Measurements from ENCODE around the gene PALLD.
"Not testable (repeated sequence)": the region's sequence is repeated elsewhere in the genome, so short reads cannot be mapped to it uniquely, and the experiment has no call there.

PALLD gene

GRCh38 chr4:168677063-168677462, 180.2 kb downstream of the PALLD start:
- DNase-seq (ENCODE audit: low read depth), result no peak

DNA sequence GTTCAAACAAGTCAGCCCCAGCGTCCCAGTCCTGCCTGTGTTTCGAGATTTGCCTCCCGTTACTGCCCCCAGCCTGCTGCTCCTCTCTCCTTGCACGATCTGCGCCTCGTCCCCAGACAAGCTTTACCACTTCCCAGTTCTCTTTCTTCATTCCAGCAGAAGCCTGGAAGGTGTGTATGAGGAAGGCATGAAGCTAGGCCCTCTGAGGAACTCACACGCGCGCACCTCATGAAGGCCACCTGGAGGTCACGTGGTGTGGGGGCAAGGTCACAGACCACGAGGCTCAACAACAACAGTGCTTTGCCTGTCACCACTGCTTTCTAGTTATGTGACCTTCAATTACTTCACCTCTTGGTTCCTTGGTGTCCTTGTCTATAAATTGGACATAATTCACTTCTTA, 181.0 kb downstream of the PALLD start:
- DNase-seq (ENCODE audit: low read depth), result no peak

GRCh38 chr4:168678751-168679366, 182.0 kb downstream of the PALLD start:
- DNase-seq (ENCODE audit: low read depth), result no peak

DNA sequence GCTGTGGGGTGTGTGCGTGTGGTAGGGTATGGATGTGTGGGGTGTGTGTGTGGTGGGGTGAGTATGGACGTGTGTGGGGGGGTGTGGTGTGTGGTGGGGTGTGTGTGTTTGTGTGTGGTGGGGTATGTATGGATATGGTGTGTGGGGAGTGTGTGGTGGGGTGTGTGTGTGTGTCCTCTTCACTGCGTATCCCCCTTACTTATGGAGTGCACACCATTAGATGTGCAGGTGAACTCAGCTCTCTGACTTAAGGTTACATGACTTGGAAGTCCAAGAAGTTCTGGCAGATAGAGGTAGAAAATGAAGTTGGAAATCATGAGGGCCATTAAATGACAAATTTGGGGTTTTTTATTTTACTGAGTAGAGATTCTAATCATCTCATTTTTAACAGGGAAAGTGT, 182.5 kb downstream of the PALLD start:
- no peak for DNase-seq (ENCODE audit: low read depth)

GRCh38 chr4:168679819-168680218, 183.0 kb downstream of the PALLD start:
- DNase-seq (ENCODE audit: low read depth), result no peak

- DNase-seq (ENCODE audit: low read depth), result no peak
Observed at GRCh38 chr4:168682898-168683500, 186.1 kb downstream of the PALLD start.

GRCh38 chr4:168683595-168683994, 186.7 kb downstream of the PALLD start:
- no peak for DNase-seq (ENCODE audit: low read depth)

- DNase-seq (ENCODE audit: low read depth), result no peak
Observed at GRCh38 chr4:168685136-168685809, 188.4 kb downstream of the PALLD start.

- no peak for DNase-seq (ENCODE audit: low read depth)
Observed at GRCh38 chr4:168688584-168688983, 191.7 kb downstream of the PALLD start.

DNA sequence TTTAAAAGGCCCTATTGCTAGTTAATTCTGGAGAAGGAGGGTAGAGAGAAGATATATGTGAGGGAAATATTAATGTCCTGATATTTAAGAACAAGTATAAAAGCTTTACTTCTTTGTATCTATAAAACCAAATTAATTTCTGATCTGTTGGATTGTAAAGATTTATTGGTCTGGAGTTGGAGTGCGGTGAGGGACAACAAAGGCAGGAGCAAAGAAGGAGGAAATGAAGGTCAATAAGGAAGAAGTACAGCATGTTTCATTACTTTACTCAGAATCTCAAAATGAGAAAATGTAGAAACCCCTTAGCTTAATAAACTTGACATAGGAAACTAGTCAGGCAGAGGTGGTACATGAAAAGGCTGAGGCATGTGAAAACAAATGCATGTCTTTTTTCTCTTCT, 192.9 kb downstream of the PALLD start:
- no peak for DNase-seq (ENCODE audit: low read depth)

DNA sequence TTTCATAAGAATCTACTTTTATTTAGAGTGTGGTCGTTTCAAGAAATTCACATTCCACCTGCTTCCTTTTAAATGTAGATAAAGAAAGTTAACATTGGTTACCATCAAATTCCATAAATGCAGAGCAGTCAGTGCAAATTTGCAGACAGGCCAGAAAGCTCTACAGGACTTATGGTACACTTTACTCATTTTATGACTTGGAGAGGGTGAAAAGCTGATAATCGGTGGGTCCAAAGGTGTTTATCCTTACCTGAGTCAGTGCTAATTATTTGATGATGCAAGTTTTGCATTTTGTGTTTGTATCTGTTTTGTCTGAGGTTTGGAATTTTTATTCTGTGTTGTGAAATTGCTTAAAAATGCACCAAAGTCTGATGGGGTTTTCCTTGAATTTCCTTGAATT, 193.3 kb downstream of the PALLD start:
- DNase-seq (ENCODE audit: low read depth), result no peak

GRCh38 chr4:168691631-168692369, 194.9 kb downstream of the PALLD start:
- no peak for DNase-seq (ENCODE audit: low read depth)

DNA sequence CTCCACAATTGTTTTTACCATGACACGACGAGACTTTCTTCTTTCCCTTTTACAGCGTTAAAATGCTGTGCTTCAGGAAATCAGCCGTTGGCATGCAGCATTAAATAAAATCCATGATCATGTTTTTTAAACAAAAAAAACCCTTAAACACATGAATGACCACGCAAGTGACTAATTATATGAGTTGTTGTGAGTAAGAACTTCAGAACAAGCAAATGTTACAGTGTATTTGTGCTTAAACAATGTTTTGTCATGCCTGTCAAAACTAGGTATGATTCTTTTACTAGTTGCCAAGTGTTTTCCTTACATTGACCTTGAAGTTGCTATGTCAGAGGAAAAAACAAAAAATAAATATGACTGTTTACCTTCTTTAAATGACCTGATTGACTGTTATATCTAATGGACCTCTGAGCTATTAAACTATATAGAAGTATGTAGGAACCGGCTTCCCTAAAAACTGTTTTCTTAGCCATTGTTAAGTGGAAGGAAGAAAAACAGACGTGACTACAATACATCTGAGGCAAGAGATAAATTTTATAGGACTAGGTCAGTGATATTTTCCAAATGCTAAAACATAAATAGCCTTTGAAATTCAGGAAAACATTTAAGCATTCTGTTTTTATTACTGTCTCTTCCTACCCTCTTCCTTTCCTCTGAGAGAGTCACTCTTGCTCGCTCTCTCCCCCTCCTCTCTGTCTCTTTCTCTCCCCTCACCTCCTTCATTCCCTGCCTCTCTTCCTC, 197.1 kb downstream of the PALLD start:
- DNase-seq (ENCODE audit: low read depth), result no peak

DNA sequence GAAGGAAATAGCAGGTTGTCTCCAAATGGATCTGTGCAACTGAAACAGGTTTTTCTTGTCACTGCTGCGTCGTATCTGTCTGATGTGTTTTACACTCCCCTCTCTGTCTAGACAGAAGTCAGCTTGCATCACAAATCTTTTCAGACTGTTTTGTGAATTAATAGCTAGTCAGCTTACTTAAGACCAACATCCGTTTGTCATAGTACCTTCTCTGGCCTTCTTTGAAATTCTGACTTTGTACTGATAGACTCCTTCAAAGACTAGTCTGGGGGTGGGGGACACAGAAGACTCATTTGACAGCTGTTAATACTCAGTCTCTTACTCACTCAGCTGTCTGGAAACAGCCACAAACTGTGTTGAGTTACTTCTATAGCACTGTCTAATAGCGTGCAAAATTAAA, 197.8 kb downstream of the PALLD start:
- DNase-seq (ENCODE audit: low read depth), result no peak

- DNase-seq (ENCODE audit: low read depth), result no peak
Observed at GRCh38 chr4:168695288-168695687, 198.4 kb downstream of the PALLD start.

DNA sequence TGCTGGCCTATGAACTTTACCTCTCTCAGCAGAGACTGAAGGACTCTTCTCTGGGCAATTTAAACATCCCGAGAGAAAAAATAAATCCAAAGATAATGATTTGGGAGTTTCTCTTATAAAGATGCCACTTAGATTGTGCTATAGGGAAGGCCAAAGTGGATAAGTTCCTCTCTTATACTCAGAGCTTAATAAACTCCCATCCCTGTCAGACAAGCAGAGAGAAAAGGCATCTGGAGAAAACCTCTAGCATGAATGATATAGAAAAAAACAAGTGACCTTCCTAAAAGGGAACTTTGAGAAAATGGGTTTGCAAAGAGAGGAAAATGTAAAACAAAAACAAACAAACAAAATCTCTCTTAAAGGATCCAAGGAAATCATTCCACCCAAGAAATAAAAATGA, 199.4 kb downstream of the PALLD start:
- no peak for DNase-seq (ENCODE audit: low read depth)

GRCh38 chr4:168696826-168697225, 200.0 kb downstream of the PALLD start:
- DNase-seq (ENCODE audit: low read depth), result no peak

DNA sequence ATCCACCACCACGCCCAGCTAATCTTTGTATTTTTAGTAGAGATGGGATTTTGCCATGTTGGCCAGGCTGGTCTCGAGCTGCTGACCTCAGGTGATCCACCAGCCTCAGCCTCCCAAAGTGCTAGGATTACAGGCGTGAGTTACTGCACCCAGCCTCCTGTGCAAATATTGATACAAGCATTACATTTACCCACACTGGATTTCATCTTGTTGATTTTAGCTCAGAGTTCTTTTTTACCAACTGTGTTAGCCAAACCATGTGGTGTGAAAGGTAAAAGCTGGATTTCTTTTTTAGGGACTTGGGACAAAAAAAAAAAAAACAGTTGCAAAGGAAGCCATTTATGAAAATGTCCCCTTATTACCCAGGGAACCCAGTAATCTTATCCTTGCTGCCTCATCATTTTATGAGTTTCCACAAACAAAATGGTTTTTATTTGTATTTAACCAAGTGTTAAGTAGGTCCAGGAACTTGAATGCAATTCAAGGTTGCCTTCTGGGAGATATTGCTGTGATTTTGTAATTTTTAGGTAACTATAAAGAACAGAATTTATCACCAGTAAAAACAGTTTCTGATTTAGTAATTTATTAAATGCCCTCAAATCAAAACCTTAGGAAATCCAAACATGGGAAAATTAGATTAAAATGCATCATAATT, 202.5 kb downstream of the PALLD start:
- DNase-seq (ENCODE audit: low read depth), result no peak

DNA sequence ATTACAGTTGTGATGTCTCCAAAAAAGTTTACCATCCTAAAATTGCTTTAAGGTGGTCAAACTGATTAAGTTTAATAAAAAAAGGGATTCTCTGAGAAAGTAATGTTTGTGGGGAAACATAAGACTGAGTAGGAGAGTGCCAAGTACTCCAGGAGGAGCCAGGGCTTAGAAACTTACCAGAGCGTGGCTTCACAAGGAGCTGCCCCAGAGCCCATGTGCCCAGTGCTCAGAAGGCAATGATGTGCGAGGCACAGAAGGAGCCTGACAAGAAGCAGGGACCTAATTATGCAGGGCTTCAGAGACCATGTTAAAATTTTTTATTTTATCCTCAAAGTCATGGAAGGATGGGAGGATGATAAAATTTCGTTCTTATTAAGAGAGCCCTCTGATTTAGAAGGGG, 204.2 kb downstream of the PALLD start:
- no peak for DNase-seq (ENCODE audit: low read depth)

GRCh38 chr4:168702581-168703087, 205.8 kb downstream of the PALLD start:
- DNase-seq (ENCODE audit: low read depth), result not testable (repeated sequence)

DNA sequence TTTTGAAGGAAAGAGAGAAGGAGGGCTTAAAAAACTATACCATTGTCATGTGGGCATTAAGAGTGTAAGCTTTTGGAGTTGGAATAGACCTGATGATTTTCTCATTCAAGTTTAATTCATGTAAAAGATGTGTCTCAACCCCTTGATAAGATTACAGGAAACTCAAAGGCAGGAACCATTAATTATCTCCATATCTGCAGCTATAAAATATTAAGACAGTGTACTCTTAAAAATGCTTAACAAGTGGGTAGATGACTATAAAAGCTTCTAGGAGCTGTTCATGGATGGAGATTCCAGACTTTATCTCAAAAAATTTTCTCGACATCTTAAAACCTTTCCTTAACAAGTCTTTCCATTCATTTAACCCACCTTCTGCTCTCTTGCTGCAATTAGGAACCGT, 208.3 kb downstream of the PALLD start:
- no peak for DNase-seq (ENCODE audit: low read depth)

DNA sequence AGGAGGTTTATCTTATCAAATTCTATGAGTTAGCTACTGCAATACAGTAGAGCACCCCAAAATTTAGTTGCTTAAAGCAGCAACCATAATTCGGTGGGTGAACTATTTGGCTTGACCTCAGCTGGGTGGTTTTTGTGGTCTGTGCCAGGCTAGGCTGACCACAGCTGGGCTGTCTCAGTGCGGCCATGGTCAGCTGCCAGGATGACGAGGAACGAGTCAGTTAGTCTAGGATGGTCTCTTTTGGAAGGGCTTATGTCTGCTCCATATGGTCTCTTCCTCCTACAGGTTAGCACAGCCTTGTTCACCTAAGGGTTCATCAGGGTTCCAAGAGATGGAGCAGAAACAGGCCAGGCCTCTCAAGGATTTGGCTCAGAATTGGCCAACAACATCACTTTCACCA, 210.4 kb downstream of the PALLD start:
- no peak for DNase-seq (ENCODE audit: low read depth)

All from HS-27A (cell line).